Measurements from ENCODE around the gene IMMP1L.

IMMP1L gene

DNA sequence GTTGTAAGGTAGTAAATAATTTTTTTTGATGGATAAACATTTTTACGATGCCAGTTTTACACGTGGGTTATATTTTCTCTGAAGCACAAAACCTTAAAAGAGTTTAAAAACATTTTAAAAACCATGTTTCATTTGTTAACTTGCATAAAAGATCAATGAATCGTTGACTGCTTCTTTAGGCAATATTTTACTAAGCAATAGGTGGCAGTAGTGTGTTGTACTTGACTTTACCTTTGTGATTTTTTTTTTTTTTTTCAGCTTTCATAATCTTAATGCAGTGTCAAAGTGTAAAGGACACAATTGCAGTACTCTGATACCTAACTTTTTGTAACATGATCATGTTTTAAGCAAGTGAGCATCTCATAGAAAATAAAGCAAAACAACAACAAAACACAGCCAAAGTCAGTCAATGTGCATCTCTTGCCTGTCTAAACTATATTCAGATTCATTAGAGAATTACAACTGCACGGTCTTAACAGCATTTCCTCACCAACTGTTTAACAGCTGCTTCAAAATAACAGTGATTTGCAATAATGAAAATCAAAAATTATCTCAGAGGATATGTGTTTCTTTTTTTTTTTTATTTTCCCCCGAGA, 112.1 kb downstream of the IMMP1L start:
- no peak for TF ChIP-seq TCF4 (CRISPR knock-in tag; IDR thresholded peaks at IDR 0.05; ENCODE audit: borderline replicate concordance)
- no peak for TF ChIP-seq ZFP3 (CRISPR knock-in tag; IDR thresholded peaks at IDR 0.05)
- TF ChIP-seq, protein P1, sequence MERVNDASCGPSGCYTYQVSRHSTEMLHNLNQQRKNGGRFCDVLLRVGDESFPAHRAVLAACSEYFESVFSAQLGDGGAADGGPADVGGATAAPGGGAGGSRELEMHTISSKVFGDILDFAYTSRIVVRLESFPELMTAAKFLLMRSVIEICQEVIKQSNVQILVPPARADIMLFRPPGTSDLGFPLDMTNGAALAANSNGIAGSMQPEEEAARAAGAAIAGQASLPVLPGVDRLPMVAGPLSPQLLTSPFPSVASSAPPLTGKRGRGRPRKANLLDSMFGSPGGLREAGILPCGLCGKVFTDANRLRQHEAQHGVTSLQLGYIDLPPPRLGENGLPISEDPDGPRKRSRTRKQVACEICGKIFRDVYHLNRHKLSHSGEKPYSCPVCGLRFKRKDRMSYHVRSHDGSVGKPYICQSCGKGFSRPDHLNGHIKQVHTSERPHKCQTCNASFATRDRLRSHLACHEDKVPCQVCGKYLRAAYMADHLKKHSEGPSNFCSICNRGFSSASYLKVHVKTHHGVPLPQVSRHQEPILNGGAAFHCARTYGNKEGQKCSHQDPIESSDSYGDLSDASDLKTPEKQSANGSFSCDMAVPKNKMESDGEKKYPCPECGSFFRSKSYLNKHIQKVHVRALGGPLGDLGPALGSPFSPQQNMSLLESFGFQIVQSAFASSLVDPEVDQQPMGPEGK (CRISPR knock-in tag; IDR thresholded peaks at IDR 0.05; ENCODE audit: borderline replicate concordance) = no peak
- ATAC-seq = peak; percentile 58; the same call in 2 of the 3 replicates

DNA sequence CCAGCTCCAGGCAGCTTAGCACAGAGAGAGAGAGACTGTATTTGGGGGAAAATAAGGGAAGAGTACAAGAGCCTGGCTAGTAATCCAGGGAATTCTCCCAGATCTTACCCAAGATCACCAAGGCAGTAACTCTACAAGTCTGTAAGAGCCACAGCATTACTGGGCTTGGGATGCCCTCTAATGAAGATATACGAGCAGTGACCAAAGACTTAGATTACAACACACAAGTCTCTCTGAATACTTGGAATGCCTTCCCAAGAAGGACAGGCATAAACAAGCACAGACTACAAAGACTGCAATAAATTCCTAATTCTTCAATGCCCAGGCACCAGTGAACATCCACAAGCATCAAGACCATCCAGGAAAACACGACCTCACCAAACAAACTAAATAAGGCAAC, 122.0 kb downstream of the IMMP1L start:
- TF ChIP-seq OSR1 (CRISPR knock-in tag; IDR thresholded peaks at IDR 0.05) (no peak), ZNF565 (CRISPR knock-in tag; conservative IDR thresholded peaks at IDR 0.05; ENCODE audit: low read depth) (no peak)
- no peak for ATAC-seq

DNA sequence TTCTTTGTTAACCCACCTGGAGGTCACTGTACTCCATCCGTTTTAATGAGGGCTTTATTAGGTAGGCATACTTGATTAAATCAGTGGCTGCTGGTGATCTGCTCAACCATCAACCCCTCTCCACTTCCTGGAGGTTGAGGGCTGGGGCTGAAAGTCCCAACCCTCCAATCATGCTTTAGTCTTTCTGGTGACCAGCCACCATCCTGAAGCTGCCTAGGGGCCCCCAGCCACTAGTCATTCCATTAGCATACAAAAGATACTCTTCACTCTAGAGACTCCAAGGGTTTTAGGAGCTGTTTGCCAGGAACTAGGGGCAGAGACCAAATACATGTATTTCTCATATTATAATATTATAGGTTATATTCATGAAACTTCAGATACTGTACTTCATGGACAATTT, 126.3 kb downstream of the IMMP1L start:
- TF ChIP-seq GLIS3 (CRISPR knock-in tag; IDR thresholded peaks at IDR 0.05) = no peak
- TF ChIP-seq ZFP3 (CRISPR knock-in tag; IDR thresholded peaks at IDR 0.05) = no peak
- no peak for TF ChIP-seq ZNF565 (CRISPR knock-in tag; conservative IDR thresholded peaks at IDR 0.05; ENCODE audit: low read depth)
- TF ChIP-seq PPARA (CRISPR knock-in tag; IDR thresholded peaks at IDR 0.05; ENCODE audit: borderline replicate concordance) = no peak
- TF ChIP-seq OSR1 (CRISPR knock-in tag; IDR thresholded peaks at IDR 0.05) = no peak
- TF ChIP-seq, protein P1 (CRISPR knock-in tag; IDR thresholded peaks at IDR 0.05; ENCODE audit: borderline replicate concordance) = no peak
- TF ChIP-seq TCF4 (CRISPR knock-in tag; IDR thresholded peaks at IDR 0.05; ENCODE audit: borderline replicate concordance) = no peak
- TF ChIP-seq ZNF8 (CRISPR knock-in tag; IDR thresholded peaks at IDR 0.05) = no peak
- TF ChIP-seq RARB (CRISPR knock-in tag; IDR thresholded peaks at IDR 0.05) = no peak
- no peak for TF ChIP-seq CSDC2 (CRISPR knock-in tag; IDR thresholded peaks at IDR 0.05)
- TF ChIP-seq ZFP30 (CRISPR knock-in tag; IDR thresholded peaks at IDR 0.05) = no peak
- no peak for TF ChIP-seq ESRRG (CRISPR knock-in tag; IDR thresholded peaks at IDR 0.05)
- TF ChIP-seq, protein P2, sequence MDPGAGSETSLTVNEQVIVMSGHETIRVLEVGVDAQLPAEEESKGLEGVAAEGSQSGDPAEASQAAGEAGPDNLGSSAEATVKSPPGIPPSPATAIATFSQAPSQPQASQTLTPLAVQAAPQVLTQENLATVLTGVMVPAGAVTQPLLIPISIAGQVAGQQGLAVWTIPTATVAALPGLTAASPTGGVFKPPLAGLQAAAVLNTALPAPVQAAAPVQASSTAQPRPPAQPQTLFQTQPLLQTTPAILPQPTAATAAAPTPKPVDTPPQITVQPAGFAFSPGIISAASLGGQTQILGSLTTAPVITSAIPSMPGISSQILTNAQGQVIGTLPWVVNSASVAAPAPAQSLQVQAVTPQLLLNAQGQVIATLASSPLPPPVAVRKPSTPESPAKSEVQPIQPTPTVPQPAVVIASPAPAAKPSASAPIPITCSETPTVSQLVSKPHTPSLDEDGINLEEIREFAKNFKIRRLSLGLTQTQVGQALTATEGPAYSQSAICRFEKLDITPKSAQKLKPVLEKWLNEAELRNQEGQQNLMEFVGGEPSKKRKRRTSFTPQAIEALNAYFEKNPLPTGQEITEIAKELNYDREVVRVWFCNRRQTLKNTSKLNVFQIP (CRISPR knock-in tag; IDR thresholded peaks at IDR 0.05; ENCODE audit: borderline replicate concordance, low read depth) = no peak
- TF ChIP-seq ZC3H10 (CRISPR knock-in tag; IDR thresholded peaks at IDR 0.05) = no peak
- TF ChIP-seq, protein P3, sequence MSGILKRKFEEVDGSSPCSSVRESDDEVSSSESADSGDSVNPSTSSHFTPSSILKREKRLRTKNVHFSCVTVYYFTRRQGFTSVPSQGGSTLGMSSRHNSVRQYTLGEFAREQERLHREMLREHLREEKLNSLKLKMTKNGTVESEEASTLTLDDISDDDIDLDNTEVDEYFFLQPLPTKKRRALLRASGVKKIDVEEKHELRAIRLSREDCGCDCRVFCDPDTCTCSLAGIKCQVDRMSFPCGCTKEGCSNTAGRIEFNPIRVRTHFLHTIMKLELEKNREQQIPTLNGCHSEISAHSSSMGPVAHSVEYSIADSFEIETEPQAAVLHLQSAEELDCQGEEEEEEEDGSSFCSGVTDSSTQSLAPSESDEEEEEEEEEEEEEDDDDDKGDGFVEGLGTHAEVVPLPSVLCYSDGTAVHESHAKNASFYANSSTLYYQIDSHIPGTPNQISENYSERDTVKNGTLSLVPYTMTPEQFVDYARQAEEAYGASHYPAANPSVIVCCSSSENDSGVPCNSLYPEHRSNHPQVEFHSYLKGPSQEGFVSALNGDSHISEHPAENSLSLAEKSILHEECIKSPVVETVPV (CRISPR knock-in tag; IDR thresholded peaks at IDR 0.05) = no peak
- no peak for TF ChIP-seq BACH2 (CRISPR knock-in tag; IDR thresholded peaks at IDR 0.05; ENCODE audit: borderline replicate concordance)
- TF ChIP-seq SNAI2 (CRISPR knock-in tag; IDR thresholded peaks at IDR 0.05) = no peak
- ATAC-seq = no peak
